ENCODE data around the gene TKT. TPM values are rescaled to one million over a fixed set of nuclear protein-coding genes. Genes with fewer than 3 reads are reported as not detected.

TKT gene
- total and polyA plus RNA-seq, 2 experiments from 2014 or later = 584 to 1,411 TPM

- Histone ChIP-seq H3K79me2 (replicated peaks; ENCODE audit: insufficient read depth) (no peaks in the 10 kb centered on the region), H4K20me1 (replicated peaks; ENCODE audit: insufficient read depth) (peaks cover 56% of the 10 kb centered on the region), H2AFZ (no peak overlapping the region), H3K27ac (ENCODE audit: low read depth) (no peak overlapping the region), H3K4me1 (ENCODE audit: insufficient read depth) (no peaks in the 10 kb centered on the region), H3K36me3 (ENCODE audit: insufficient read depth) (peaks cover 58% of the 10 kb centered on the region), H3K9me2 (ENCODE audit: insufficient read depth) (no peaks in the 10 kb centered on the region), H3K4me2 (no peak overlapping the region), H3K4me3 (no peak overlapping the region), H3K27me3 (ENCODE audit: insufficient read depth) (no peaks in the 10 kb centered on the region), H3F3A (replicated peaks; ENCODE audit: low read depth) (peaks cover 92% of the 10 kb centered on the region)
- Mint-ChIP-seq H3K36me3 (ENCODE audit: low read depth) (peaks cover 97% of the 10 kb centered on the region), H3K4me3 (no peak overlapping the region), H3K4me1 (peaks cover 10% of the 10 kb centered on the region), H3K27me3 (ENCODE audit: insufficient read depth, low read depth, poor library complexity) (peaks cover 32% of the 10 kb centered on the region), H3K9me3 (no peaks in the 10 kb centered on the region), H3K27ac (no peak overlapping the region; the same call in 1 of the 2 replicates)
- ATAC-seq (no peak), DNase-seq (ENCODE audit: low spot score) (no peak)
- TF ChIP-seq JUNB (IDR thresholded peaks at IDR 0.05; ENCODE audit: unreplicated experiment) (no peak), ZNF114 (CRISPR knock-in tag; IDR thresholded peaks at IDR 0.05) (no peak), ZNF331 (CRISPR knock-in tag; IDR thresholded peaks at IDR 0.05; ENCODE audit: low read depth) (no peak), EZH2phosphoT487 (IDR thresholded peaks at IDR 0.05; ENCODE audit: unreplicated experiment) (no peak), CREB1 (CRISPR knock-in tag; IDR thresholded peaks at IDR 0.05; ENCODE audit: low read depth) (no peak), STAT1 (IDR thresholded peaks at IDR 0.05; ENCODE audit: unreplicated experiment) (no peak), NANOG (IDR thresholded peaks at IDR 0.05; ENCODE audit: borderline replicate concordance) (no peak), ETS1 (IDR thresholded peaks at IDR 0.05) (no peak), EZH2 (IDR thresholded peaks at IDR 0.05; ENCODE audit: low read depth, unreplicated experiment) (no peak), POLR2AphosphoS5 (IDR thresholded peaks at IDR 0.05; ENCODE audit: low read depth) (no peak), REST (IDR thresholded peaks at IDR 0.05; ENCODE audit: unreplicated experiment) (no peak)
- TF ChIP-seq, protein P1, sequence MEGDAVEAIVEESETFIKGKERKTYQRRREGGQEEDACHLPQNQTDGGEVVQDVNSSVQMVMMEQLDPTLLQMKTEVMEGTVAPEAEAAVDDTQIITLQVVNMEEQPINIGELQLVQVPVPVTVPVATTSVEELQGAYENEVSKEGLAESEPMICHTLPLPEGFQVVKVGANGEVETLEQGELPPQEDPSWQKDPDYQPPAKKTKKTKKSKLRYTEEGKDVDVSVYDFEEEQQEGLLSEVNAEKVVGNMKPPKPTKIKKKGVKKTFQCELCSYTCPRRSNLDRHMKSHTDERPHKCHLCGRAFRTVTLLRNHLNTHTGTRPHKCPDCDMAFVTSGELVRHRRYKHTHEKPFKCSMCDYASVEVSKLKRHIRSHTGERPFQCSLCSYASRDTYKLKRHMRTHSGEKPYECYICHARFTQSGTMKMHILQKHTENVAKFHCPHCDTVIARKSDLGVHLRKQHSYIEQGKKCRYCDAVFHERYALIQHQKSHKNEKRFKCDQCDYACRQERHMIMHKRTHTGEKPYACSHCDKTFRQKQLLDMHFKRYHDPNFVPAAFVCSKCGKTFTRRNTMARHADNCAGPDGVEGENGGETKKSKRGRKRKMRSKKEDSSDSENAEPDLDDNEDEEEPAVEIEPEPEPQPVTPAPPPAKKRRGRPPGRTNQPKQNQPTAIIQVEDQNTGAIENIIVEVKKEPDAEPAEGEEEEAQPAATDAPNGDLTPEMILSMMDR (conservative IDR thresholded peaks at IDR 0.05; ENCODE audit: low read depth in 2 of 2) = no peak
- TF ChIP-seq, protein P2, sequence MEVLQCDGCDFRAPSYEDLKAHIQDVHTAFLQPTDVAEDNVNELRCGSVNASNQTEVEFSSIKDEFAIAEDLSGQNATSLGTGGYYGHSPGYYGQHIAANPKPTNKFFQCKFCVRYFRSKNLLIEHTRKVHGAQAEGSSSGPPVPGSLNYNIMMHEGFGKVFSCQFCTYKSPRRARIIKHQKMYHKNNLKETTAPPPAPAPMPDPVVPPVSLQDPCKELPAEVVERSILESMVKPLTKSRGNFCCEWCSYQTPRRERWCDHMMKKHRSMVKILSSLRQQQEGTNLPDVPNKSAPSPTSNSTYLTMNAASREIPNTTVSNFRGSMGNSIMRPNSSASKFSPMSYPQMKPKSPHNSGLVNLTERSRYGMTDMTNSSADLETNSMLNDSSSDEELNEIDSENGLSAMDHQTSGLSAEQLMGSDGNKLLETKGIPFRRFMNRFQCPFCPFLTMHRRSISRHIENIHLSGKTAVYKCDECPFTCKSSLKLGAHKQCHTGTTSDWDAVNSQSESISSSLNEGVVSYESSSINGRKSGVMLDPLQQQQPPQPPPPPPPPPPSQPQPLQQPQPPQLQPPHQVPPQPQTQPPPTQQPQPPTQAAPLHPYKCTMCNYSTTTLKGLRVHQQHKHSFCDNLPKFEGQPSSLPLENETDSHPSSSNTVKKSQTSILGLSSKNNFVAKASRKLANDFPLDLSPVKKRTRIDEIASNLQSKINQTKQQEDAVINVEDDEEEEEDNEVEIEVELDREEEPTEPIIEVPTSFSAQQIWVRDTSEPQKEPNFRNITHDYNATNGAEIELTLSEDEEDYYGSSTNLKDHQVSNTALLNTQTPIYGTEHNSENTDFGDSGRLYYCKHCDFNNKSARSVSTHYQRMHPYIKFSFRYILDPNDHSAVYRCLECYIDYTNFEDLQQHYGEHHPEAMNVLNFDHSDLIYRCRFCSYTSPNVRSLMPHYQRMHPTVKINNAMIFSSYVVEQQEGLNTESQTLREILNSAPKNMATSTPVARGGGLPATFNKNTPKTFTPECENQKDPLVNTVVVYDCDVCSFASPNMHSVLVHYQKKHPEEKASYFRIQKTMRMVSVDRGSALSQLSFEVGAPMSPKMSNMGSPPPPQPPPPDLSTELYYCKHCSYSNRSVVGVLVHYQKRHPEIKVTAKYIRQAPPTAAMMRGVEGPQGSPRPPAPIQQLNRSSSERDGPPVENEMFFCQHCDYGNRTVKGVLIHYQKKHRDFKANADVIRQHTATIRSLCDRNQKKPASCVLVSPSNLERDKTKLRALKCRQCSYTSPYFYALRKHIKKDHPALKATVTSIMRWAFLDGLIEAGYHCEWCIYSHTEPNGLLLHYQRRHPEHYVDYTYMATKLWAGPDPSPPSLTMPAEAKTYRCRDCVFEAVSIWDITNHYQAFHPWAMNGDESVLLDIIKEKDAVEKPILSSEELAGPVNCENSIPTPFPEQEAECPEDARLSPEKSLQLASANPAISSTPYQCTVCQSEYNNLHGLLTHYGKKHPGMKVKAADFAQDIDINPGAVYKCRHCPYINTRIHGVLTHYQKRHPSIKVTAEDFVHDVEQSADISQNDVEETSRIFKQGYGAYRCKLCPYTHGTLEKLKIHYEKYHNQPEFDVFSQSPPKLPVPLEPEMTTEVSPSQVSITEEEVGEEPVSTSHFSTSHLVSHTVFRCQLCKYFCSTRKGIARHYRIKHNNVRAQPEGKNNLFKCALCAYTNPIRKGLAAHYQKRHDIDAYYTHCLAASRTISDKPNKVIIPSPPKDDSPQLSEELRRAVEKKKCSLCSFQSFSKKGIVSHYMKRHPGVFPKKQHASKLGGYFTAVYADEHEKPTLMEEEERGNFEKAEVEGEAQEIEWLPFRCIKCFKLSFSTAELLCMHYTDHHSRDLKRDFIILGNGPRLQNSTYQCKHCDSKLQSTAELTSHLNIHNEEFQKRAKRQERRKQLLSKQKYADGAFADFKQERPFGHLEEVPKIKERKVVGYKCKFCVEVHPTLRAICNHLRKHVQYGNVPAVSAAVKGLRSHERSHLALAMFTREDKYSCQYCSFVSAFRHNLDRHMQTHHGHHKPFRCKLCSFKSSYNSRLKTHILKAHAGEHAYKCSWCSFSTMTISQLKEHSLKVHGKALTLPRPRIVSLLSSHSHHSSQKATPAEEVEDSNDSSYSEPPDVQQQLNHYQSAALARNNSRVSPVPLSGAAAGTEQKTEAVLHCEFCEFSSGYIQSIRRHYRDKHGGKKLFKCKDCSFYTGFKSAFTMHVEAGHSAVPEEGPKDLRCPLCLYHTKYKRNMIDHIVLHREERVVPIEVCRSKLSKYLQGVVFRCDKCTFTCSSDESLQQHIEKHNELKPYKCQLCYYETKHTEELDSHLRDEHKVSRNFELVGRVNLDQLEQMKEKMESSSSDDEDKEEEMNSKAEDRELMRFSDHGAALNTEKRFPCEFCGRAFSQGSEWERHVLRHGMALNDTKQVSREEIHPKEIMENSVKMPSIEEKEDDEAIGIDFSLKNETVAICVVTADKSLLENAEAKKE (CRISPR knock-in tag; IDR thresholded peaks at IDR 0.05) = no peak
These were observed 28.9 kb downstream of the TKT start for GRCh38 chr3:53226841-53227407.
